H9 (cell line): ENCODE data around the gene SPESP1. TPM values are rescaled to one million over a fixed set of nuclear protein-coding genes. Genes with fewer than 3 reads are reported as not detected.

Experiments used
- DNase-seq: peaks from one replicate; pipeline ENCODE4 v3.0.0-alpha.2; 2017
- H2AFZ ChIP-seq: one replicate; pipeline ENCODE4 v1.6.1; 2013; ENCODE audit warnings: mild to moderate bottlenecking, low read length, control low read depth, moderate library complexity
- H2AK5ac ChIP-seq: 2 replicates; pipeline ENCODE4 v1.6.1; 2013; ENCODE audit warnings: low read length, control low read depth, mixed read lengths; ENCODE audit not compliant: insufficient read length
- H2BK120ac ChIP-seq: one replicate; pipeline ENCODE4 v1.6.1; 2013; ENCODE audit warnings: low read depth, mild to moderate bottlenecking, low read length, control low read depth, inconsistent platforms; ENCODE audit not compliant: poor library complexity, severe bottlenecking
- H2BK12ac ChIP-seq: 2 replicates; pipeline ENCODE4 v1.6.1; 2013; ENCODE audit warnings: low read length, control low read depth, mixed read lengths, low read depth; ENCODE audit not compliant: insufficient read length
- H2BK15ac ChIP-seq: 2 replicates; pipeline ENCODE4 v1.6.1; 2013; ENCODE audit warnings: low read depth, low read length, control low read depth
- H2BK20ac ChIP-seq: one replicate; pipeline ENCODE4 v1.6.1; 2013; ENCODE audit warnings: low read depth, mild to moderate bottlenecking, low read length, control low read depth, inconsistent platforms; ENCODE audit not compliant: poor library complexity, severe bottlenecking
- H2BK5ac ChIP-seq: 2 replicates; pipeline ENCODE4 v1.6.1; 2013; ENCODE audit warnings: low read length, control low read depth, mixed read lengths; ENCODE audit not compliant: insufficient read length
- H3K14ac ChIP-seq: 2 replicates; pipeline ENCODE4 v1.6.1; 2013; ENCODE audit warnings: low read length, control low read depth; ENCODE audit not compliant: insufficient read depth
- H3K18ac ChIP-seq: 2 replicates; pipeline ENCODE4 v1.6.1; 2013; ENCODE audit warnings: low read depth, mild to moderate bottlenecking, mixed read lengths, low read length, control low read depth; ENCODE audit not compliant: insufficient read length
- H3K23ac ChIP-seq: 2 replicates; pipeline ENCODE4 v1.6.1; 2013; ENCODE audit warnings: low read length, control low read depth, mixed read lengths, low read depth; ENCODE audit not compliant: insufficient read length
- H3K23me2 ChIP-seq: 2 replicates; pipeline ENCODE4 v1.6.1; 2013; ENCODE audit warnings: low read depth, mild to moderate bottlenecking, mixed read lengths, low read length, control low read depth; ENCODE audit not compliant: insufficient read length, poor library complexity, severe bottlenecking
- H3K27ac ChIP-seq: 2 replicates; pipeline ENCODE4 v1.5.1; 2013; ENCODE audit warnings: low read length, control low read depth, mixed read lengths, low read depth; ENCODE audit not compliant: insufficient read length
- H3K27me3 ChIP-seq: 2 replicates; pipeline ENCODE4 v1.6.1; 2013; ENCODE audit warnings: low read length, control low read depth, inconsistent platforms; ENCODE audit not compliant: insufficient read depth
- H3K4ac ChIP-seq: 2 replicates; pipeline ENCODE4 v1.6.1; 2013; ENCODE audit warnings: low read depth, mild to moderate bottlenecking, control low read depth, inconsistent platforms, low read length, moderate library complexity
- H3K4me1 ChIP-seq: 2 replicates; pipeline ENCODE4 v1.6.1; 2013; ENCODE audit warnings: low read length, control low read depth, inconsistent platforms; ENCODE audit not compliant: insufficient read depth
- H3K4me2 ChIP-seq: 2 replicates; pipeline ENCODE4 v1.6.1; 2013; ENCODE audit warnings: low read length, control low read depth, mixed read lengths; ENCODE audit not compliant: insufficient read length, insufficient read depth
- H3K56ac ChIP-seq: 2 replicates; pipeline ENCODE4 v1.6.1; 2013; ENCODE audit warnings: low read depth, mild to moderate bottlenecking, mixed read lengths, low read length, control low read depth; ENCODE audit not compliant: insufficient read length
- H3K79me1 ChIP-seq: 2 replicates; pipeline ENCODE4 v1.6.1; 2013; ENCODE audit warnings: low read depth, mild to moderate bottlenecking, moderate library complexity, low read length, control low read depth, inconsistent platforms; ENCODE audit not compliant: insufficient read depth, poor library complexity, severe bottlenecking
- H3K79me2 ChIP-seq: 2 replicates; pipeline ENCODE4 v1.6.1; 2013; ENCODE audit warnings: low read length, control low read depth, inconsistent platforms; ENCODE audit not compliant: insufficient read depth
- H3K9ac ChIP-seq: 2 replicates; pipeline ENCODE4 v1.6.1; 2013; ENCODE audit warnings: low read length, control low read depth, mixed read lengths; ENCODE audit not compliant: insufficient read length; ENCODE audit errors: extremely low read depth
- H3K9me3 ChIP-seq: one replicate; pipeline ENCODE4 v1.6.1; 2013; ENCODE audit warnings: low read depth, low read length, inconsistent platforms; ENCODE audit not compliant: control insufficient read depth
- H3T11ph ChIP-seq: one replicate; pipeline ENCODE4 v1.6.1; 2013; ENCODE audit warnings: mild to moderate bottlenecking, low read length, control low read depth, inconsistent platforms
- H4K20me1 ChIP-seq: one replicate; pipeline ENCODE4 v1.6.1; 2013; ENCODE audit not compliant: control insufficient read depth, insufficient read length, insufficient read depth
- H4K5ac ChIP-seq: 2 replicates; pipeline ENCODE4 v1.6.1; 2013; ENCODE audit warnings: low read depth, mild to moderate bottlenecking, mixed read lengths, low read length, control low read depth; ENCODE audit not compliant: insufficient read length
- H4K8ac ChIP-seq: replicated peaks from 2 replicates; pipeline ENCODE4 v1.6.1; 2013; ENCODE audit warnings: low read length, control low read depth, mixed read lengths, low read depth; ENCODE audit not compliant: insufficient read length
- H4K91ac ChIP-seq: 2 replicates; pipeline ENCODE4 v1.6.1; 2013; ENCODE audit warnings: low read depth, mild to moderate bottlenecking, moderate library complexity, mixed read lengths, low read length, control low read depth; ENCODE audit not compliant: insufficient read length
- H3K27ac Mint-ChIP-seq, 3 experiments: 2 replicates in 2 of 3; 3 replicates in 1 of 3; pipeline ENCODE4 v1.8.0; 2020 to 2021; ENCODE audit warnings: mixed read lengths in 3 of 3, mild to moderate bottlenecking in 1 of 3, moderate library complexity in 1 of 3
- H3K27me3 Mint-ChIP-seq: 2 replicates; pipeline ENCODE4 v1.8.0; 2021; ENCODE audit warnings: low read depth, mild to moderate bottlenecking, moderate library complexity, mixed read lengths
- H3K36me3 Mint-ChIP-seq, 3 experiments: 2 replicates in 2 of 3; 3 replicates in 1 of 3; pipeline ENCODE4 v1.8.0; 2020 to 2021; ENCODE audit warnings: low read depth in 3 of 3, mixed read lengths in 3 of 3; ENCODE audit not compliant: insufficient read depth in 1 of 3
- H3K4me1 Mint-ChIP-seq, 2 experiments: 2 replicates each; pipeline ENCODE4 v1.8.0; 2020; ENCODE audit warnings: mixed read lengths in 2 of 2
- H3K4me3 Mint-ChIP-seq, 2 experiments: 2 replicates in 1 of 2; 3 replicates in 1 of 2; pipeline ENCODE4 v1.8.0; 2020 to 2021; ENCODE audit warnings: mild to moderate bottlenecking in 2 of 2, mixed read lengths in 2 of 2, moderate library complexity in 1 of 2
- H3K9me3 Mint-ChIP-seq, 2 experiments: 2 replicates in 1 of 2; 3 replicates in 1 of 2; pipeline ENCODE4 v1.8.0; 2020; ENCODE audit warnings: mild to moderate bottlenecking in 2 of 2, mixed read lengths in 2 of 2, moderate library complexity in 1 of 2
- total RNA-seq: library from RNA; stranded (reverse); gene quantifications from 2 replicates; pipeline ENCODE4 v1.2.1, GENCODE V29; 2021
- TF ChIP-seq, protein P1 (sequence below): fragments of 200-600 bp; sonication (generic); conservative IDR thresholded peaks from 3 replicates; pipeline ENCODE4 v1.8.0; 2021; ENCODE audit warnings: antibody characterized with exemption, mild to moderate bottlenecking

The SPESP1 gene
- total RNA-seq, 1 experiment from 2014 or later, result not detected

DNA sequence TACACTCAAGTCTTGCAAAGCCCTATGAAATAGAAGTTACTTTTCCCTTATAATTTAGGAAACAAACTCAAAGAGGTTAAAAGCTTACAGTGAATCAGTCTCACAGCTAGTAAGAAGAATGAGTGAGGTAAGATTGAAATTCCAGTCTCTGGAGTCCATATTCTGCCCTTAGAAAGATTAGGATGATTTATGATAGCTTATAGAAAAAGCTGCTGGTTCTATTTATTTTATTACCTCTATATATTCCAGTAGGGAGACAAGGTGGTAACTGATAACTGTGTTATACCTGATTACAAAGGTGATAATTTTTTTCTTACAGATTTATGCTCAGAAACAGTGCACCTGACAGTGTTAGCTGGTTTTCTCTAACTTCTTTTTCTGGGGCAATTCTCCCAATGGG, 34.1 kb upstream of the SPESP1 start:
- Mint-ChIP-seq H3K27ac (no peak overlapping the region), H3K4me1 (no peaks in the 10 kb centered on the region), H3K9me3 (no peaks in the 10 kb centered on the region), H3K36me3 (no peaks in the 10 kb centered on the region), H3K27me3 (peaks cover 11% of the 10 kb centered on the region), H3K4me3 (no peak overlapping the region)
- Histone ChIP-seq H2BK120ac (no peak overlapping the region), H3K18ac (no peak overlapping the region), H3K23ac (no peak overlapping the region), H2BK15ac (no peak overlapping the region), H2BK5ac (no peak overlapping the region), H3K4me1 (no peaks in the 10 kb centered on the region; the same call in 1 of the 2 replicates), H3T11ph (no peak overlapping the region), H4K20me1 (no peaks in the 10 kb centered on the region), H3K14ac (no peak overlapping the region), H2AFZ (no peak overlapping the region), H3K79me1 (no peaks in the 10 kb centered on the region), H2BK12ac (no peak overlapping the region), H4K91ac (no peak overlapping the region), H3K27ac (no peak overlapping the region), H2AK5ac (no peak overlapping the region), H4K5ac (no peak overlapping the region), H3K27me3 (no peaks in the 10 kb centered on the region), H3K9ac (no peak overlapping the region), H3K23me2 (no peaks in the 10 kb centered on the region), H3K79me2 (no peaks in the 10 kb centered on the region), H4K8ac (no peak overlapping the region), H3K4me2 (no peak overlapping the region), H3K4ac (no peak overlapping the region), H2BK20ac (no peak overlapping the region), H3K9me3 (no peaks in the 10 kb centered on the region), H3K56ac (no peak overlapping the region)
- DNase-seq, result no peak
- TF ChIP-seq, protein P1, sequence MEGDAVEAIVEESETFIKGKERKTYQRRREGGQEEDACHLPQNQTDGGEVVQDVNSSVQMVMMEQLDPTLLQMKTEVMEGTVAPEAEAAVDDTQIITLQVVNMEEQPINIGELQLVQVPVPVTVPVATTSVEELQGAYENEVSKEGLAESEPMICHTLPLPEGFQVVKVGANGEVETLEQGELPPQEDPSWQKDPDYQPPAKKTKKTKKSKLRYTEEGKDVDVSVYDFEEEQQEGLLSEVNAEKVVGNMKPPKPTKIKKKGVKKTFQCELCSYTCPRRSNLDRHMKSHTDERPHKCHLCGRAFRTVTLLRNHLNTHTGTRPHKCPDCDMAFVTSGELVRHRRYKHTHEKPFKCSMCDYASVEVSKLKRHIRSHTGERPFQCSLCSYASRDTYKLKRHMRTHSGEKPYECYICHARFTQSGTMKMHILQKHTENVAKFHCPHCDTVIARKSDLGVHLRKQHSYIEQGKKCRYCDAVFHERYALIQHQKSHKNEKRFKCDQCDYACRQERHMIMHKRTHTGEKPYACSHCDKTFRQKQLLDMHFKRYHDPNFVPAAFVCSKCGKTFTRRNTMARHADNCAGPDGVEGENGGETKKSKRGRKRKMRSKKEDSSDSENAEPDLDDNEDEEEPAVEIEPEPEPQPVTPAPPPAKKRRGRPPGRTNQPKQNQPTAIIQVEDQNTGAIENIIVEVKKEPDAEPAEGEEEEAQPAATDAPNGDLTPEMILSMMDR, result no peak
